K562 (cell line): ENCODE results near the gene PHTF2. TPM values are rescaled to one million over a fixed set of nuclear protein-coding genes. Genes with fewer than 3 reads are reported as not detected.

Experiments
- ATAC-seq: fragments of 200-7000 bp; cut with Tn5 transposase; 3 replicates; pipeline ENCODE4 v1.9.1; 2020; ENCODE audit warnings: moderate library complexity
- BruUV-seq: library from RNA; stranded (reverse); fragments of 400-500 nt; replicated peaks from 2 replicates; lab custom pipeline; 2021; lab: Mats Ljungman, UMichigan
- CTCF ChIA-PET: fragments of 300-600 bp; formaldehyde crosslinking; extraction: SDS; loops from one replicate; lab custom pipeline; 2021; ENCODE audit warnings: low intra/inter-chr PET ratio; lab: Yijun Ruan, JAX
- POLR2A ChIA-PET: fragments of 300-600, 350-650 bp; sonication (Branson Sonifier 250); formaldehyde crosslinking; extraction: SDS; loops from one replicate; lab custom pipeline; 2021; ENCODE audit warnings: antibody characterized with exemption, inconsistent platforms; lab: Yijun Ruan, JAX
- DNase-seq, 4 experiments: peaks; one replicate each; pipeline versions ENCODE4 v3.0.0 to v3.0.0-alpha.2; 2011 to 2018; ENCODE audit warnings: low spot score in 3 of 4, mixed read lengths in 3 of 4; ENCODE audit errors: extremely low read depth in 1 of 4
- FAIRE-seq: peaks from 2 replicates; lab custom pipeline; 2011; peaks lifted over from hg19 to GRCh38; lab: Jason Lieb, UNC
- H2AFZ ChIP-seq: 2 replicates; pipeline ENCODE4 v1.6.0; 2011; ENCODE audit warnings: low read depth, low read length, control low read depth, inconsistent platforms
- H3K27ac ChIP-seq: fragments of 200-600 bp; 3 replicates; pipeline ENCODE4 v1.8.0; 2011; ENCODE audit warnings: low read depth, mild to moderate bottlenecking, control low read depth, inconsistent platforms, low read length, moderate library complexity, mixed read lengths; ENCODE audit errors: extremely low read depth
- H3K27me3 ChIP-seq, 2 experiments: fragments of 300-600 bp in 1 of 2; 2 replicates in 1 of 2; 3 replicates in 1 of 2; pipeline versions ENCODE4 v1.6.0 to v1.8.0; 2011; ENCODE audit warnings: inconsistent platforms in 2 of 2, low read length in 2 of 2, mild to moderate bottlenecking in 1 of 2, mixed read lengths in 1 of 2, moderate library complexity in 1 of 2; ENCODE audit not compliant: control insufficient read depth in 2 of 2, insufficient read depth in 2 of 2
- H3K36me3 ChIP-seq: fragments of 300-600 bp; 3 replicates; pipeline ENCODE4 v1.8.0; 2011; ENCODE audit warnings: mild to moderate bottlenecking, low read length, inconsistent platforms; ENCODE audit not compliant: control insufficient read depth, insufficient read depth
- H3K4me1 ChIP-seq, 2 experiments: fragments of 200-600 bp in 1 of 2; replicated peaks in 1 of 2; 2 replicates in 1 of 2; 3 replicates in 1 of 2; pipeline versions ENCODE4 v1.5.1 to v1.8.0; 2011; ENCODE audit warnings: inconsistent platforms in 2 of 2, low read length in 2 of 2, mild to moderate bottlenecking in 1 of 2, mixed read lengths in 1 of 2, moderate library complexity in 1 of 2; ENCODE audit not compliant: control insufficient read depth in 2 of 2, insufficient read depth in 2 of 2
- H3K4me2 ChIP-seq: 2 replicates; pipeline ENCODE4 v1.6.1; 2011; ENCODE audit warnings: low read length, control low read depth, inconsistent platforms, mixed read lengths; ENCODE audit not compliant: insufficient read depth
- H3K4me3 ChIP-seq: fragments of 200-600 bp; sonication (generic), shearing (Covaris generic); 2 replicates; pipeline ENCODE4 v1.5.1; 2016; ENCODE audit warnings: control low read depth, inconsistent platforms
- H3K79me2 ChIP-seq: fragments of 200-600 bp; 3 replicates; pipeline ENCODE4 v1.8.0; 2011; ENCODE audit warnings: low read length, inconsistent platforms; ENCODE audit not compliant: control insufficient read depth, insufficient read depth
- H3K9ac ChIP-seq, 2 experiments: 2 replicates each; pipeline versions ENCODE4 v1.6.0 to v1.6.1; 2011; ENCODE audit warnings: low read depth in 2 of 2, low read length in 2 of 2, control low read depth in 1 of 2, inconsistent platforms in 1 of 2, mild to moderate bottlenecking in 1 of 2, mixed read lengths in 1 of 2; ENCODE audit not compliant: insufficient read depth in 1 of 2
- H3K9me1 ChIP-seq: one replicate; pipeline ENCODE4 v1.6.0; 2011; ENCODE audit warnings: inconsistent platforms, mild to moderate bottlenecking, low read length, moderate library complexity; ENCODE audit not compliant: control insufficient read depth, insufficient read depth
- H3K9me3 ChIP-seq: replicated peaks from 2 replicates; pipeline ENCODE4 v1.5.1; 2011; ENCODE audit warnings: low read depth, low read length, inconsistent platforms; ENCODE audit not compliant: control insufficient read depth, insufficient read depth
- H4K20me1 ChIP-seq: replicated peaks from 2 replicates; pipeline ENCODE4 v1.6.1; 2011; ENCODE audit warnings: low read length, inconsistent platforms, mixed read lengths; ENCODE audit not compliant: control insufficient read depth, insufficient read depth
- CBX1 ChIP-seq: sonication (generic); IDR thresholded peaks from 2 replicates; pipeline ENCODE4 v1.6.1; 2016; ENCODE audit warnings: antibody characterized with exemption, low read depth, mild to moderate bottlenecking
- CREM ChIP-seq: IDR thresholded peaks from 2 replicates; pipeline ENCODE4 v1.6.1; 2014; ENCODE audit warnings: antibody characterized with exemption, low read depth
- DACH1 ChIP-seq: fragments of 450-650 bp; IDR thresholded peaks from 2 replicates; pipeline ENCODE4 v1.6.1; 2018; ENCODE audit not compliant: partially characterized antibody
- ELF1 ChIP-seq: fragments of 200-800 bp; sonication (Bioruptor generic); IDR thresholded peaks from 2 replicates; pipeline ENCODE4 v1.6.1; 2016; ENCODE audit warnings: missing genetic modification characterization, missing compliant biosample characterization
- ESRRA ChIP-seq: fragments of 450-650 bp; IDR thresholded peaks from 2 replicates; pipeline ENCODE4 v1.6.1; 2014; ENCODE audit warnings: low read depth, mild to moderate bottlenecking, moderate library complexity, borderline replicate concordance
- HDGF ChIP-seq: fragments of 450-650 bp; IDR thresholded peaks from 2 replicates; pipeline ENCODE4 v1.6.1; 2016
- HLTF ChIP-seq: fragments of 450-650 bp; IDR thresholded peaks from 2 replicates; pipeline ENCODE4 v1.6.1; 2016
- HSF4 ChIP-seq: fragments of 250-450 bp; sonication (Bioruptor Pico); IDR thresholded peaks from 2 replicates; pipeline ENCODE4 v2.1.2; 2022; ENCODE audit warnings: mild to moderate bottlenecking, moderate library complexity, borderline replicate concordance
- MEF2D ChIP-seq: conservative IDR thresholded peaks from 2 replicates; pipeline ENCODE4 v1.6.1; 2016; ENCODE audit warnings: low read depth, missing genetic modification characterization, missing compliant biosample characterization
- NCOR1 ChIP-seq: fragments of 450-650 bp; IDR thresholded peaks from 2 replicates; pipeline ENCODE4 v1.6.1; 2016; ENCODE audit warnings: mild to moderate bottlenecking, moderate library complexity
- SRSF7 ChIP-seq: fragments of 200-400 bp; formaldehyde crosslinking; optimal IDR thresholded peaks from 2 replicates; pipeline ENCODE3; 2017; ENCODE audit warnings: mild to moderate bottlenecking, low read depth, low read length
- TRIM24 ChIP-seq, 2 experiments: fragments of 450-650 bp; IDR thresholded peaks; 2 replicates each; pipeline ENCODE4 v1.6.1; 2016
- ZNF134 ChIP-seq: fragments of 250-450 bp; sonication (Bioruptor Pico); conservative IDR thresholded peaks from 2 replicates; pipeline ENCODE4 v1.4.0; 2020
- WGBS: fragments of 100-300 bp; shearing (Covaris generic); methylation state at CpG from one replicate; pipeline ENCODE4 v1.1.6; 2016; ENCODE audit warnings: low coverage, mixed read lengths; ENCODE audit not compliant: insufficient coverage; ENCODE audit errors: missing lambda C conversion rate; 5-methylcytosine and 5-hydroxymethylcytosine counted together
- in situ Hi-C: fragments of 300-500 bp; cut with MboI; formaldehyde crosslinking; loops from 4 replicates; pipeline ENCODE4 v1.15.0; 2018; ENCODE audit warnings: inconsistent platforms, mixed read lengths
- intact Hi-C: fragments of 100-400 bp; cut with micrococcal nuclease; formaldehyde crosslinking; loops from 2 replicates; pipeline ENCODE4 v1.14.2; 2022
- polyA plus RNA-seq, 8 experiments: library from polyadenylated mRNA; depleted of rRNA in 4 of 8; stranded (reverse) in 5 of 8; unstranded in 3 of 8; fragments of >200 nt; fragmentation: Nextera tagmentation in 2 of 8; fragmentation: Illumina TruSeq in 1 of 8; extraction: Ambion mirVana in 2 of 8; extraction: Trizol in 1 of 8; gene quantifications; 2 replicates each; pipeline versions ENCODE4 v1.2.1 to v1.2.3, GENCODE V29; 2011 to 2014; ENCODE audit warnings: inconsistent platforms in 1 of 8, missing spikeins in 1 of 8
- total RNA-seq, 7 experiments: library from RNA; depleted of rRNA in 6 of 7; stranded (reverse); fragments of >200 nt in 6 of 7; fragmentation: Illumina TruSeq in 2 of 7; extraction: Trizol in 2 of 7; gene quantifications; 2 replicates each; pipeline versions ENCODE4 v1.2.1 to v1.2.3, GENCODE V29; 2011 to 2021; ENCODE audit warnings: low replicate concordance in 1 of 7
- TF ChIP-seq, protein P1 (sequence below): IDR thresholded peaks from 3 replicates; pipeline ENCODE4 v1.6.1; 2011; ENCODE audit warnings: borderline replicate concordance, mild to moderate bottlenecking; ENCODE audit not compliant: insufficient read length, insufficient read depth
- TF ChIP-seq, protein P2 (sequence below): IDR thresholded peaks from 2 replicates; pipeline ENCODE4 v1.6.1; 2011; ENCODE audit warnings: borderline replicate concordance, low read depth, mild to moderate bottlenecking, moderate library complexity, low read length; ENCODE audit not compliant: insufficient read depth, poor library complexity, severe bottlenecking

Gene PHTF2
- total and polyA plus RNA-seq, 9 of the 15 experiments (the other 6 are each of a cell fraction or from before 2014, with no cell fraction given): 17.9 to 43.6 (median 25.4) TPM

DNA sequence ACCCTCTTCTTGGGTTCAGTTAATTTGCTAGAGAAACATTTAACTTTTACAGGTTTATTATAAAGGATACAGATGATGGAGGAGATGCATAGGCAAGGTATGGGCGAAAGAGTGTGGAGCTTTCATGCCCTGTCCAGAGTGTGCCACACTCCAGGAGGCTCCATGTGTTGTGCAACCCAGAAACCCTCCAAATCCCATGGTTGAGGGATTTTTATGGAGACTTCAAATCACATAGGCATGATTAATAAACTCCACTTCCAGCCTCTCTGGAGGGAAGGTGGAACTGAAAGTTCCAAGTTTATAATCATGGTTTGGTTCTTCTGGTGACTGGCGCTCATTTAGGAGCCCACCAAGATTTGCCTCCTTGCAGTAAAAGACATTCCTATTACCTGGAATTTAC is 159.9 kb downstream of the PHTF2 start:
- H3K9ac ChIP-seq: no peak overlapping the region
- H3K4me2 ChIP-seq: no peak overlapping the region
- no peak for FAIRE-seq
- ATAC-seq: no peak
- no peak overlapping the region for H3K27ac ChIP-seq
- H3K27me3 ChIP-seq: no peaks in the 10 kb centered on the region
- H3K79me2 ChIP-seq: no peaks in the 10 kb centered on the region
- TF ChIP-seq CREM (no peak), CBX1 (no peak), HSF4 (CRISPR knock-in tag) (no peak), HLTF (no peak), ZNF134 (CRISPR knock-in tag) (no peak), DACH1 (no peak), HDGF (no peak), ELF1 (no peak), TRIM24 (IDR thresholded peaks at IDR 0.05) (no peak), NCOR1 (no peak), SRSF7 (no peak), MEF2D (tag) (no peak), ESRRA (no peak)
- TF ChIP-seq, protein P1, sequence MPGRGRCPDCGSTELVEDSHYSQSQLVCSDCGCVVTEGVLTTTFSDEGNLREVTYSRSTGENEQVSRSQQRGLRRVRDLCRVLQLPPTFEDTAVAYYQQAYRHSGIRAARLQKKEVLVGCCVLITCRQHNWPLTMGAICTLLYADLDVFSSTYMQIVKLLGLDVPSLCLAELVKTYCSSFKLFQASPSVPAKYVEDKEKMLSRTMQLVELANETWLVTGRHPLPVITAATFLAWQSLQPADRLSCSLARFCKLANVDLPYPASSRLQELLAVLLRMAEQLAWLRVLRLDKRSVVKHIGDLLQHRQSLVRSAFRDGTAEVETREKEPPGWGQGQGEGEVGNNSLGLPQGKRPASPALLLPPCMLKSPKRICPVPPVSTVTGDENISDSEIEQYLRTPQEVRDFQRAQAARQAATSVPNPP: no peak
- TF ChIP-seq, protein P2, sequence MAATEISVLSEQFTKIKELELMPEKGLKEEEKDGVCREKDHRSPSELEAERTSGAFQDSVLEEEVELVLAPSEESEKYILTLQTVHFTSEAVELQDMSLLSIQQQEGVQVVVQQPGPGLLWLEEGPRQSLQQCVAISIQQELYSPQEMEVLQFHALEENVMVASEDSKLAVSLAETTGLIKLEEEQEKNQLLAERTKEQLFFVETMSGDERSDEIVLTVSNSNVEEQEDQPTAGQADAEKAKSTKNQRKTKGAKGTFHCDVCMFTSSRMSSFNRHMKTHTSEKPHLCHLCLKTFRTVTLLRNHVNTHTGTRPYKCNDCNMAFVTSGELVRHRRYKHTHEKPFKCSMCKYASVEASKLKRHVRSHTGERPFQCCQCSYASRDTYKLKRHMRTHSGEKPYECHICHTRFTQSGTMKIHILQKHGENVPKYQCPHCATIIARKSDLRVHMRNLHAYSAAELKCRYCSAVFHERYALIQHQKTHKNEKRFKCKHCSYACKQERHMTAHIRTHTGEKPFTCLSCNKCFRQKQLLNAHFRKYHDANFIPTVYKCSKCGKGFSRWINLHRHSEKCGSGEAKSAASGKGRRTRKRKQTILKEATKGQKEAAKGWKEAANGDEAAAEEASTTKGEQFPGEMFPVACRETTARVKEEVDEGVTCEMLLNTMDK: no peak
- peaks cover 21% of the 10 kb centered on the region; the same call in 1 of the 3 replicates for H3K36me3 ChIP-seq
- H2AFZ ChIP-seq: no peak overlapping the region
- no peak for DNase-seq
- no peaks in the 10 kb centered on the region for H3K4me1 ChIP-seq
- no peaks in the 10 kb centered on the region for H3K9me1 ChIP-seq
- intact Hi-C loops (no loop called here), in situ Hi-C loops (no loop called here)
- H3K4me3 ChIP-seq: no peak overlapping the region
- no TSS peak for BruUV-seq
- H3K9me3 ChIP-seq: no peaks in the 10 kb centered on the region
- ChIA-PET POLR2A (interaction anchor here (0.8 to 1.9 kb wide), 3 partner anchors 9 to 531 kb away, joined by 3 to 7 read pairs (median 4); no protein-coding TSS in a partner anchor), CTCF (no interaction called here)
- WGBS: 92% methylated on average over 2 of the region's 2 CpGs
- H4K20me1 ChIP-seq: no peaks in the 10 kb centered on the region
